ENCODE results near the gene DOLPP1. TPM values are rescaled to one million over a fixed set of nuclear protein-coding genes. Genes with fewer than 3 reads are reported as not detected.

The DOLPP1 gene
- total RNA-seq, 1 experiment from 2014 or later = 32.7 TPM

DNA sequence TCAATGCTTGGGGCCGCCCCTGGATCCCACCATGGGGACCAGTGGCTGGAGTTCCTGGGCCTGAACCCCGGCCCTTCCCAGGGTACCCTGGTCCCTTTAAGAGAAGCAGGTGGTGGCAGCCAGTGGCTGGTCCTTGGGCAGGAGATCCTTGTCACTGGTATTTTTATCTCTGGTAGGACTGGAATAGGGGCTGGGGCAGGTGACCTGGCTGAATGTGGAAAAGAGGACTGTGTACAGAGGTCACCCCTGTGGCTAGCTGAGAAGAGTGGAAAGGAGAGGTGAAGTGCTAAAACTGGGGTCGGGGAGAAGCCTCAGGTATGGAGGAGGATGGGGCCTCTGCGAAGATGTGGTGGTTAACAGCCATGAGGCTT is 22.7 kb downstream of the DOLPP1 start:
- ATAC-seq (no peak), DNase-seq (ENCODE audit: low spot score) (no peak)
- no peak for TF ChIP-seq ZNF281 (CRISPR knock-in tag; IDR thresholded peaks at IDR 0.05)
- no peak for TF ChIP-seq ZBTB21 (CRISPR knock-in tag; IDR thresholded peaks at IDR 0.05; ENCODE audit: borderline replicate concordance)
- TF ChIP-seq TP53 (CRISPR knock-in tag; IDR thresholded peaks at IDR 0.05) = no peak
- TF ChIP-seq GTF2I (CRISPR knock-in tag; conservative IDR thresholded peaks at IDR 0.05) = no peak
- no peak for TF ChIP-seq STAT6 (CRISPR knock-in tag; conservative IDR thresholded peaks at IDR 0.05; ENCODE audit: low read depth)
- no peak for TF ChIP-seq ZNF121 (CRISPR knock-in tag; IDR thresholded peaks at IDR 0.05)
- TF ChIP-seq USF1 (CRISPR knock-in tag; IDR thresholded peaks at IDR 0.05) = no peak
- ChIA-PET CTCF (interaction anchor here (0.8 to 2.1 kb wide), 10 partner anchors 8 to 232 kb away, joined by 3 to 18 read pairs (median 4); partner anchors contain the start of genes PTPA and SH3GLB2), POLR2A (no interaction called here)
- Mint-ChIP-seq H3K4me1 (peaks cover 6% of the 10 kb centered on the region), H3K27ac (no peak overlapping the region), H3K27me3 (ENCODE audit: low read depth) (peaks cover 15% of the 10 kb centered on the region), H3K9me3 (no peaks in the 10 kb centered on the region), H3K4me3 (no peak overlapping the region), H3K36me3 (no peaks in the 10 kb centered on the region)

DNA sequence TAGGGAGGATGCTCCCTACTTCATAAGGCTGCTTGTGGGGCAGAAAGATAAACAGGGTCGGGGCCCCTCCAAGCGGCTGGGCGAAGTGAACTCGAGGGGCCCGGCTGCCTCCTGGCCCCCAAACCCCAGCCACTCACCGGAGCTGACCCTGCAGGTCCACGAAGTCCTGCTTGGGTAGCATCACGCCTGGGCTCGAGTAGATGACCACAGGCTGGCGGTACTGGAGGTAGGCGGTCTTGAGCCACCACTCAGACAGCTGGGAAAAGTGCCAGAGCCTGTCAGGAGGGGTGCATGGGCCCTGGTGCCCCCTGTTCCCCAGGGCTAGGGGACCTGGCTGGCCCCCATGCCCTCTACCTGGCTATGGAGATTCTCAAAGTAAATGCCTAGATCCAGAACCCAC is 23.1 kb downstream of the DOLPP1 start:
- H3K27ac Mint-ChIP-seq = no peak overlapping the region
- CTCF ChIA-PET = interaction anchor here (0.8 to 2.1 kb wide), 6 partner anchors 11 to 216 kb away, joined by 3 to 18 read pairs (median 10); partner anchors contain the start of gene SH3GLB2
- H3K4me3 Mint-ChIP-seq = no peak overlapping the region

More for the DNA sequence above, 23.1 kb downstream of the DOLPP1 start:
- TF ChIP-seq, protein P1, sequence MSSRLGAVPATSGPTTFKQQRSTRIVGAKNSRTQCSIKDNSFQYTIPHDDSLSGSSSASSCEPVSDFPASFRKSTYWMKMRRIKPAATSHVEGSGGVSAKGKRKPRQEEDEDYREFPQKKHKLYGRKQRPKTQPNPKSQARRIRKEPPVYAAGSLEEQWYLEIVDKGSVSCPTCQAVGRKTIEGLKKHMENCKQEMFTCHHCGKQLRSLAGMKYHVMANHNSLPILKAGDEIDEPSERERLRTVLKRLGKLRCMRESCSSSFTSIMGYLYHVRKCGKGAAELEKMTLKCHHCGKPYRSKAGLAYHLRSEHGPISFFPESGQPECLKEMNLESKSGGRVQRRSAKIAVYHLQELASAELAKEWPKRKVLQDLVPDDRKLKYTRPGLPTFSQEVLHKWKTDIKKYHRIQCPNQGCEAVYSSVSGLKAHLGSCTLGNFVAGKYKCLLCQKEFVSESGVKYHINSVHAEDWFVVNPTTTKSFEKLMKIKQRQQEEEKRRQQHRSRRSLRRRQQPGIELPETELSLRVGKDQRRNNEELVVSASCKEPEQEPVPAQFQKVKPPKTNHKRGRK (CRISPR knock-in tag; IDR thresholded peaks at IDR 0.05; ENCODE audit: borderline replicate concordance) = no peak
- no peak for TF ChIP-seq FOXP1 (CRISPR knock-in tag; IDR thresholded peaks at IDR 0.05; ENCODE audit: borderline replicate concordance)
- no peak for TF ChIP-seq MLX (CRISPR knock-in tag; IDR thresholded peaks at IDR 0.05)
- no peak for TF ChIP-seq MYBL2 (CRISPR knock-in tag; IDR thresholded peaks at IDR 0.05)
- TF ChIP-seq, protein P2, sequence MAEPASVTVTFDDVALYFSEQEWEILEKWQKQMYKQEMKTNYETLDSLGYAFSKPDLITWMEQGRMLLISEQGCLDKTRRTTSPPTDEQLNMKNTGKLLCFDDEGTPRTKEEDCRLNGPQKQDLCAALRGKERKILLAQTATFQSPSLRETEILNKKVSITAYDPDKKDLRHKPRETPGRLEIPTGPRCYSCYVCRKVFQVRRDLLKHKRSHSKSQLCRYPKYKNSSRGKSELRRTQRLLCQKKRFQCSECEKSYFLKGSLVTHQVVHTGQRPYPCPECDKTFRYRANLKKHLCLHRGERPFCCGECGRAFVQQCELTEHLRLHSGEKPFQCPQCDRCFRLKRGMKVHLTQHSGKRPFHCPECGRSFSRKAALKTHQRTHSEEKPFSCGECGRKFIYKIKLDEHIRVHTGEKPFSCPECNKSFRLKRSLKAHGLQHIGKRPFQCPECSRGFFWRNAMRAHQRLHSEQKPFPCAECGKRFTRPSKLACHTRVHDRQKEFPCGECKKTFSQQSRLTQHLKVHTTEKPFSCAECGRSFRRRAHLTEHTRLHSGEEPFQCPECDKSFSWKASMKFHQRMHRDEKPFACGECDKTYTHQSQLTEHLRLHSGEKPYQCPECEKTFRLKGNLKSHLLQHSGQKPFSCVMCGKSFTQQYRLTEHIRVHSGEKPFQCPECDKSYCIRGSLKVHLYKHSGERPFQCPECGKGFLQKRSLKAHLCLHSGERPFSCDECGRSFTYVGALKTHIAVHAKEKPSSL (CRISPR knock-in tag; conservative IDR thresholded peaks at IDR 0.05) = no peak
- no peak for TF ChIP-seq FOXJ3 (CRISPR knock-in tag; IDR thresholded peaks at IDR 0.05; ENCODE audit: borderline replicate concordance)
- TF ChIP-seq SOX15 (CRISPR knock-in tag; IDR thresholded peaks at IDR 0.05) = no peak
- TF ChIP-seq ZNF416 (CRISPR knock-in tag; IDR thresholded peaks at IDR 0.05) = no peak
- TF ChIP-seq ZNF396 (CRISPR knock-in tag; IDR thresholded peaks at IDR 0.05; ENCODE audit: borderline replicate concordance) = no peak
- TF ChIP-seq, protein P3, sequence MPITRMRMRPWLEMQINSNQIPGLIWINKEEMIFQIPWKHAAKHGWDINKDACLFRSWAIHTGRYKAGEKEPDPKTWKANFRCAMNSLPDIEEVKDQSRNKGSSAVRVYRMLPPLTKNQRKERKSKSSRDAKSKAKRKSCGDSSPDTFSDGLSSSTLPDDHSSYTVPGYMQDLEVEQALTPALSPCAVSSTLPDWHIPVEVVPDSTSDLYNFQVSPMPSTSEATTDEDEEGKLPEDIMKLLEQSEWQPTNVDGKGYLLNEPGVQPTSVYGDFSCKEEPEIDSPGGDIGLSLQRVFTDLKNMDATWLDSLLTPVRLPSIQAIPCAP (CRISPR knock-in tag; IDR thresholded peaks at IDR 0.05) = no peak
- no peak for TF ChIP-seq AR (CRISPR knock-in tag; IDR thresholded peaks at IDR 0.05)
- no peak for TF ChIP-seq NR2C2 (CRISPR knock-in tag; IDR thresholded peaks at IDR 0.05)
- no peak for TF ChIP-seq RELA (CRISPR knock-in tag; IDR thresholded peaks at IDR 0.05; ENCODE audit: borderline replicate concordance)
- no peak for DNase-seq (ENCODE audit: low spot score)
- POLR2A ChIA-PET = no interaction called here
- ATAC-seq = no peak
- no peaks in the 10 kb centered on the region for H3K9me3 Mint-ChIP-seq
- peaks cover 20% of the 10 kb centered on the region for H3K27me3 Mint-ChIP-seq (ENCODE audit: low read depth)
- H3K36me3 Mint-ChIP-seq = no peaks in the 10 kb centered on the region
- H3K4me1 Mint-ChIP-seq = peaks cover 6% of the 10 kb centered on the region

Data from WTC11 (cell line).